HepG2 (cell line): ENCODE data around the gene PLXNC1. TPM values are rescaled to one million over a fixed set of nuclear protein-coding genes. Genes with fewer than 3 reads are reported as not detected.

Experiments
- CBFB ChIP-seq: sonication (generic); formaldehyde crosslinking; IDR thresholded peaks from 2 replicates; pipeline ENCODE4 v1.4.0; 2020; ENCODE audit warnings: missing genetic modification reagents
- CEBPG ChIP-seq: IDR thresholded peaks from 2 replicates; pipeline ENCODE4 v1.6.1; 2016
- CTCF ChIP-seq: sonication (generic); formaldehyde crosslinking; IDR thresholded peaks from 2 replicates; pipeline ENCODE4 v1.5.0; 2020; ENCODE audit warnings: mild to moderate bottlenecking, missing genetic modification reagents, moderate library complexity
- DMTF1 ChIP-seq: sonication (generic); formaldehyde crosslinking; IDR thresholded peaks from 2 replicates; pipeline ENCODE4 v1.4.0; 2020; ENCODE audit warnings: mild to moderate bottlenecking, missing genetic modification reagents
- NR0B2 ChIP-seq: sonication (generic); formaldehyde crosslinking; IDR thresholded peaks from 2 replicates; pipeline ENCODE4 v1.4.0; 2020; ENCODE audit warnings: mild to moderate bottlenecking, missing genetic modification reagents
- PHF21A ChIP-seq: sonication (generic); formaldehyde crosslinking; IDR thresholded peaks from 2 replicates; pipeline ENCODE4 v1.5.0; 2020; ENCODE audit warnings: mild to moderate bottlenecking, missing genetic modification reagents
- RBFOX2 ChIP-seq: fragments of 200-400 bp; formaldehyde crosslinking; IDR thresholded peaks from 2 replicates; pipeline ENCODE4 v1.6.1; 2017; ENCODE audit warnings: low read depth, mild to moderate bottlenecking, low read length
- SKI ChIP-seq: fragments of 450-650 bp; IDR thresholded peaks from one replicate; pipeline ENCODE4 v1.6.1; 2018; ENCODE audit warnings: mild to moderate bottlenecking; ENCODE audit not compliant: partially characterized antibody
- U2AF1 ChIP-seq: fragments of 200-400 bp; formaldehyde crosslinking; optimal IDR thresholded peaks from 2 replicates; pipeline ENCODE3; 2017; ENCODE audit warnings: mild to moderate bottlenecking, low read depth, low read length
- ZNF333 ChIP-seq: sonication (generic); formaldehyde crosslinking; IDR thresholded peaks from 2 replicates; pipeline ENCODE4 v1.4.0; 2020; ENCODE audit warnings: mild to moderate bottlenecking, missing genetic modification reagents, borderline replicate concordance
- ZNF574 ChIP-seq: sonication (generic); formaldehyde crosslinking; IDR thresholded peaks from 2 replicates; pipeline ENCODE4 v1.4.0; 2020; ENCODE audit warnings: missing genetic modification reagents
- ZNF891 ChIP-seq: sonication (generic); formaldehyde crosslinking; IDR thresholded peaks from 2 replicates; pipeline ENCODE4 v1.5.0; 2020; ENCODE audit warnings: mild to moderate bottlenecking, missing genetic modification reagents
- polyA plus RNA-seq, 8 experiments: library from polyadenylated mRNA; depleted of rRNA in 3 of 8; stranded (reverse) in 7 of 8; unstranded in 1 of 8; fragments of >200 nt; fragmentation: Illumina TruSeq in 4 of 8; extraction: Trizol in 4 of 8; gene quantifications; 2 replicates each; pipeline versions ENCODE4 v1.2.1 to v1.2.3, GENCODE V29; 2011 to 2016; ENCODE audit warnings: low read depth in 4 of 8, missing spikeins in 1 of 8, mixed read lengths in 1 of 8; ENCODE audit not compliant: insufficient read depth in 1 of 8
- total RNA-seq, 5 experiments: library from RNA; depleted of rRNA; stranded (reverse); fragments of >200 nt; fragmentation: Illumina TruSeq; extraction: Trizol; gene quantifications; 2 replicates each; pipeline ENCODE4 v1.2.3, GENCODE V29; 2016; ENCODE audit warnings: low read depth in 1 of 5
- TF ChIP-seq, protein P1 (sequence below): sonication (generic); formaldehyde crosslinking; IDR thresholded peaks from 2 replicates; pipeline ENCODE4 v1.4.0; 2020; ENCODE audit warnings: missing genetic modification reagents
- TF ChIP-seq, protein P2 (sequence below): sonication (generic); formaldehyde crosslinking; IDR thresholded peaks from 2 replicates; pipeline ENCODE4 v1.8.0; 2022; ENCODE audit warnings: missing genetic modification reagents, mild to moderate bottlenecking, inconsistent platforms, borderline replicate concordance
- TF ChIP-seq, protein P3 (sequence below): sonication (generic); formaldehyde crosslinking; conservative IDR thresholded peaks from 2 replicates; pipeline ENCODE4 v1.8.1; 2023; ENCODE audit warnings: missing genetic modification reagents

The PLXNC1 gene
- total and polyA plus RNA-seq, 2 of the 13 experiments (the other 11 are each of a cell fraction or from before 2014, with no cell fraction given): 6.6 to 11.2 TPM

DNA sequence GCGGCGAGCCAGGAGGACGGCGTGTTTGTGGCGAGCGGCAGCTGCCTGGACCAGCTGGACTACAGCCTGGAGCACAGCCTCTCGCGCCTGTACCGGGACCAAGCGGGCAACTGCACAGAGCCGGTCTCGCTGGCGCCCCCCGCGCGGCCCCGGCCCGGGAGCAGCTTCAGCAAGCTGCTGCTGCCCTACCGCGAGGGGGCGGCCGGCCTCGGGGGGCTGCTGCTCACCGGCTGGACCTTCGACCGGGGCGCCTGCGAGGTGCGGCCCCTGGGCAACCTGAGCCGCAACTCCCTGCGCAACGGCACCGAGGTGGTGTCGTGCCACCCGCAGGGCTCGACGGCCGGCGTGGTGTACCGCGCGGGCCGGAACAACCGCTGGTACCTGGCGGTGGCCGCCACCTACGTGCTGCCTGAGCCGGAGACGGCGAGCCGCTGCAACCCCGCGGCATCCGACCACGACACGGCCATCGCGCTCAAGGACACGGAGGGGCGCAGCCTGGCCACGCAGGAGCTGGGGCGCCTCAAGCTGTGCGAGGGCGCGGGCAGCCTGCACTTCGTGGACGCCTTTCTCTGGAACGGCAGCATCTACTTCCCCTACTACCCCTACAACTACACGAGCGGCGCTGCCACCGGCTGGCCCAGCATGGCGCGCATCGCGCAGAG lies 873 bp downstream of the PLXNC1 start (continued):
- TF ChIP-seq ZNF333 (CRISPR knock-in tag) (0 out of 2 replicates have a peak, but pooled peaks have one; percentile 25), ZNF574 (CRISPR knock-in tag) (peak; percentile 51), NR0B2 (peak; percentile 63; the same call in 1 of the 2 replicates), ZNF891 (0 out of 2 replicates have a peak, but pooled peaks have one; percentile 61), RBFOX2 (peak; percentile 55; the same call in 1 of the 2 replicates), SKI (peak; percentile 12), U2AF1 (no peak), CTCF (CRISPR knock-in tag) (peak; percentile 85), CEBPG (CRISPR knock-in tag) (no peak), CBFB (0 out of 2 replicates have a peak, but pooled peaks have one; percentile 26), DMTF1 (CRISPR knock-in tag) (peak; percentile 43; the same call in 1 of the 2 replicates), PHF21A (CRISPR knock-in tag) (peak; percentile 60; the same call in 1 of the 2 replicates)
- TF ChIP-seq, protein P1, sequence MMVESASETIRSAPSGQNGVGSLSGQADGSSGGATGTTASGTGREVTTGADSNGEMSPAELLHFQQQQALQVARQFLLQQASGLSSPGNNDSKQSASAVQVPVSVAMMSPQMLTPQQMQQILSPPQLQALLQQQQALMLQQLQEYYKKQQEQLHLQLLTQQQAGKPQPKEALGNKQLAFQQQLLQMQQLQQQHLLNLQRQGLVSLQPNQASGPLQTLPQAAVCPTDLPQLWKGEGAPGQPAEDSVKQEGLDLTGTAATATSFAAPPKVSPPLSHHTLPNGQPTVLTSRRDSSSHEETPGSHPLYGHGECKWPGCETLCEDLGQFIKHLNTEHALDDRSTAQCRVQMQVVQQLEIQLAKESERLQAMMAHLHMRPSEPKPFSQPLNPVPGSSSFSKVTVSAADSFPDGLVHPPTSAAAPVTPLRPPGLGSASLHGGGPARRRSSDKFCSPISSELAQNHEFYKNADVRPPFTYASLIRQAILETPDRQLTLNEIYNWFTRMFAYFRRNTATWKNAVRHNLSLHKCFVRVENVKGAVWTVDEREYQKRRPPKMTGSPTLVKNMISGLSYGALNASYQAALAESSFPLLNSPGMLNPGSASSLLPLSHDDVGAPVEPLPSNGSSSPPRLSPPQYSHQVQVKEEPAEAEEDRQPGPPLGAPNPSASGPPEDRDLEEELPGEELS (CRISPR knock-in tag): 0 out of 2 replicates have a peak, but pooled peaks have one; percentile 16
- TF ChIP-seq, protein P2, sequence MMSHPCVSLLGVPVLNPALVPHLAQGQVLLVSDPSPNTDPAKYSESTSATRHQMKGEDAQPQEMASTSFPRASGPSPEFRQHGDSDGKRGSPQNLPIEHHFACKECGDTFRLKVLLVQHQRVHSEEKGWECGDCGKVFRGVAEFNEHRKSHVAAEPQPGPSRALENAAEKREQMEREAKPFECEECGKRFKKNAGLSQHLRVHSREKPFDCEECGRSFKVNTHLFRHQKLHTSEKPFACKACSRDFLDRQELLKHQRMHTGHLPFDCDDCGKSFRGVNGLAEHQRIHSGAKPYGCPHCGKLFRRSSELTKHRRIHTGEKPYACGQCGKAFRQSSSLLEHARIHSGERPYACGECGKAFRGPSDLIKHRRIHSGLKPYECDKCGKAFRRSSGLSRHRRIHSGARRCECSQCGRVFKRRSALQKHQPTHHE (CRISPR knock-in tag): peak; percentile 58; the same call in 1 of the 2 replicates
- TF ChIP-seq, protein P3, sequence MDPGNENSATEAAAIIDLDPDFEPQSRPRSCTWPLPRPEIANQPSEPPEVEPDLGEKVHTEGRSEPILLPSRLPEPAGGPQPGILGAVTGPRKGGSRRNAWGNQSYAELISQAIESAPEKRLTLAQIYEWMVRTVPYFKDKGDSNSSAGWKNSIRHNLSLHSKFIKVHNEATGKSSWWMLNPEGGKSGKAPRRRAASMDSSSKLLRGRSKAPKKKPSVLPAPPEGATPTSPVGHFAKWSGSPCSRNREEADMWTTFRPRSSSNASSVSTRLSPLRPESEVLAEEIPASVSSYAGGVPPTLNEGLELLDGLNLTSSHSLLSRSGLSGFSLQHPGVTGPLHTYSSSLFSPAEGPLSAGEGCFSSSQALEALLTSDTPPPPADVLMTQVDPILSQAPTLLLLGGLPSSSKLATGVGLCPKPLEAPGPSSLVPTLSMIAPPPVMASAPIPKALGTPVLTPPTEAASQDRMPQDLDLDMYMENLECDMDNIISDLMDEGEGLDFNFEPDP: no peak
